ENCODE measurements around the gene MYBPC2. TPM values are rescaled to one million over a fixed set of nuclear protein-coding genes. Genes with fewer than 3 reads are reported as not detected.
"Not testable (repeated sequence)": the region's sequence is repeated elsewhere in the genome, so short reads cannot be mapped to it uniquely, and the experiment has no call there.

Gene MYBPC2
- polyA plus RNA-seq, 1 experiment: not detected

DNA sequence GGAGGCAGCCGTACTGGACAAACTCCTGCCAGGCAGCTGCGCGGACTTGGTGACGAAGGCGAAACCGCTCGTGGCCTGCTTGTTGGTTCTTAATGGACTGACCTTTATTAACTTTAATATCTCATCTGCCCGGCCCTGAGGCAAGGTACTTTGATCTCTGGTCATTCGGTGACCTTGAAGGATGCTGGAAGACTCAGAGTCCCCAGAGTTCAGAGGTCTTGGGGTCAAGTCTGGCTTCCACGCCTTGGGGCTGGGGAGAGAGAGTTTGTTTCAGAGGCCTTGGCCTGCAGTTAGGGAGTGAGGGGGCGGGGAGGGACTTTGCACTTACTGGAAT is 34.0 kb downstream of the MYBPC2 start:
- ChIA-PET POLR2A (no interaction called here), CTCF (interaction anchor here (0.7 to 7.8 kb wide), 5 partner anchors 8 to 110 kb away, joined by 3 to 82 read pairs (median 8); partner anchors contain the start of gene NAPSA)
- Histone ChIP-seq H3K4me3 (ENCODE audit: low read depth, low read length) (no peak overlapping the region), H3K27me3 (ENCODE audit: control insufficient read depth, insufficient read depth, low read length) (no peaks in the 10 kb centered on the region), H3K36me3 (ENCODE audit: control insufficient read depth, insufficient read depth, low read length) (no peaks in the 10 kb centered on the region)
- DNase-seq (ENCODE audit: low read depth): no peak
- TF ChIP-seq, protein P1, sequence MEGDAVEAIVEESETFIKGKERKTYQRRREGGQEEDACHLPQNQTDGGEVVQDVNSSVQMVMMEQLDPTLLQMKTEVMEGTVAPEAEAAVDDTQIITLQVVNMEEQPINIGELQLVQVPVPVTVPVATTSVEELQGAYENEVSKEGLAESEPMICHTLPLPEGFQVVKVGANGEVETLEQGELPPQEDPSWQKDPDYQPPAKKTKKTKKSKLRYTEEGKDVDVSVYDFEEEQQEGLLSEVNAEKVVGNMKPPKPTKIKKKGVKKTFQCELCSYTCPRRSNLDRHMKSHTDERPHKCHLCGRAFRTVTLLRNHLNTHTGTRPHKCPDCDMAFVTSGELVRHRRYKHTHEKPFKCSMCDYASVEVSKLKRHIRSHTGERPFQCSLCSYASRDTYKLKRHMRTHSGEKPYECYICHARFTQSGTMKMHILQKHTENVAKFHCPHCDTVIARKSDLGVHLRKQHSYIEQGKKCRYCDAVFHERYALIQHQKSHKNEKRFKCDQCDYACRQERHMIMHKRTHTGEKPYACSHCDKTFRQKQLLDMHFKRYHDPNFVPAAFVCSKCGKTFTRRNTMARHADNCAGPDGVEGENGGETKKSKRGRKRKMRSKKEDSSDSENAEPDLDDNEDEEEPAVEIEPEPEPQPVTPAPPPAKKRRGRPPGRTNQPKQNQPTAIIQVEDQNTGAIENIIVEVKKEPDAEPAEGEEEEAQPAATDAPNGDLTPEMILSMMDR (IDR thresholded peaks at IDR 0.05; ENCODE audit: insufficient read depth, low read depth, low read length): no peak

DNA sequence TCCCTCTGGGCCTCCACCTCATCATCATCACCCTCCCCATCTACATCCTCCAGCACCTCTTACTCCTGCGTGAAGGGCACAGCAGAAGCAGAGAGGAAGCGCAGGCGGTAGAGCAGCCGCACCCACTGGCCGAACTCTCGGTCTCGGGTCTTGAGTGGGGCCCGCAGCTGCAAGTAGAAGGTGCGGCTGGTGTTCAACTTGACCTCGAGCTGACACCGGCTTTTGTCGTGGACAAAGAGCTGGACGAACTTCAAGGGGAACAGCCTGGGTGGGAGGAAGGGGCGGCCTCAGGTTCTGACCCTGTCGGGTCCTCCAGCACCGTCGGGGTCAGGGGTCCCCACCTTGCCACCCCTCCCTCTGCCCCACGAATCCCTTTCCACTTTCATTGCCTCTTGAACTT is 34.9 kb downstream of the MYBPC2 start:
- H3K36me3 ChIP-seq (ENCODE audit: control insufficient read depth, insufficient read depth, low read length): no peaks in the 10 kb centered on the region
- no peak overlapping the region for H3K4me3 ChIP-seq (ENCODE audit: low read depth, low read length)
- ChIA-PET CTCF (interaction anchor here (0.9 to 7.8 kb wide), 2 partner anchors 99 to 111 kb away, joined by 3 to 79 read pairs; no protein-coding TSS in a partner anchor), POLR2A (no interaction called here)
- no peaks in the 10 kb centered on the region for H3K27me3 ChIP-seq (ENCODE audit: control insufficient read depth, insufficient read depth, low read length)
- TF ChIP-seq, protein P1 (IDR thresholded peaks at IDR 0.05; ENCODE audit: insufficient read depth, low read depth, low read length): no peak
- no peak for DNase-seq (ENCODE audit: low read depth)

DNA sequence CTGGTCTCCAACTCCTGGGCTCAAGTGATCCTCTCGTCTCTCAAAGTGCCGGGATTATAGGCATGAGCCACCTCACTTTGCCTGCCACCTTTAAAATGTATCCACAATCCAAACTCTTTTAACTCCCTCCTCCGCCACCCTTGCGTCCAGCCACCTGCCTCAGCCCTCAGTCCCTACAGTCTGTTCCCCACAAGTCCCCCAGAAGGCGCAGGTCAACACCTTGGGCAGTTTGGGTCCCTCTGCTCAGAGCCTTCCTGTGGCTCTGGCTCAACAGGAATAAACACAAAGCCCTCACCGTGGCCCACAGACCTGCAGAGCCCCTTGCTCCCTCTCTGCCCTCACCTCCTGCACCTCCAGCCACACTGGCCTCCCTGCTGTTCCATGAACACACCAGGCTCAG is 36.1 kb downstream of the MYBPC2 start:
- no peak for DNase-seq (ENCODE audit: low read depth)
- H3K4me3 ChIP-seq (ENCODE audit: low read depth, low read length): no peak overlapping the region
- TF ChIP-seq, protein P1 (IDR thresholded peaks at IDR 0.05; ENCODE audit: insufficient read depth, low read depth, low read length): no peak
- no peaks in the 10 kb centered on the region for H3K36me3 ChIP-seq (ENCODE audit: control insufficient read depth, insufficient read depth, low read length)
- H3K27me3 ChIP-seq (ENCODE audit: control insufficient read depth, insufficient read depth, low read length): no peaks in the 10 kb centered on the region
- POLR2A ChIA-PET: no interaction called here
- CTCF ChIA-PET: no interaction called here

DNA sequence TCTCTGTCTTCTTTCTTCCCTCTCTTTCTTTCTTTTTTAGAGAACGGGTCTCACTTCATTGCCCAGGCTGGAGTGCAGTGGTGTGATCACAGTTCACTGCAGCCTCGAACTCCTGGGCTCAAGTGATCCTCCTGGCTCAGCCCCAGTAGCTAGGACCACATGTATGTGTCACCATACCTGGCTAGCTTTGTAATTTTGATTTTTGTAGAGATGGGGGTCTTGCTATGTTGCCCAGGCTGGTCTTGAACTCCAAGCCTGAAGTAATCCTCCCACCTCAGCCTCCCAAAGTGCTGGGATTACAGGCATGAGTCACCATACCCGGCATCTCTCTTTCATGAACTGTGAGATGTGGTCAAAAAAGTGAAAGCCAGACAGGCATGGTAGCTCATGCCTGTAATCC is 40.6 kb downstream of the MYBPC2 start:
- CTCF ChIA-PET: interaction anchor here (1.0 to 1.5 kb wide), 3 partner anchors 13 to 310 kb away, joined by 4 to 6 read pairs (median 4); no protein-coding TSS in a partner anchor
- H3K4me3 ChIP-seq (ENCODE audit: low read depth, low read length); DNase-seq (ENCODE audit: low read depth); H3K27me3 ChIP-seq (ENCODE audit: control insufficient read depth, insufficient read depth, low read length); H3K36me3 ChIP-seq (ENCODE audit: control insufficient read depth, insufficient read depth, low read length); POLR2A ChIA-PET: not testable (repeated sequence)

DNA sequence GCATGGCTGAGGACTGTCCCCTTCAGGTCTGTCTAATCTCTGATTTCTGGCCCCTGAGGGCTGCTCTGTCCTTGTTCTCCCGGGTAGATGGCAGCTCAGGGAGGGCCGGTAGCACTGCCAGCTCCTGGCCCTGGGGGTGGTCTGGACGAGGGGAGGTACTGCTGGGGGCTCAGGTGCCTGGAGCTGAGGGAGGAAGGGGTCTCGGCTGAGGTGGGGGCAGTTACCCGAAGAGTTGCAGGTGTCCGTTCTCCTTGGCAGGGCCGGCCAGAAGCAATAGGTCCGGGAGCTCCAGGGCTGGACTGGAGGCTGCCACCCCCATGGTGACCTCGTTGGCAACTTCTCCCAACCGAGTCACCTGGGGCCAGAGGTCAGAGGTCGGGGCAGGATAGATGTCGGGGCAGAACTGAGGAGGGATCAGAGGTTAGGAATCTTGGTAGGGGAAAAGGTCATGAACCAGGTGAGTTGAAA is 42.4 kb downstream of the MYBPC2 start:
- TF ChIP-seq, protein P1 (IDR thresholded peaks at IDR 0.05; ENCODE audit: insufficient read depth, low read depth, low read length): no peak
- POLR2A ChIA-PET: no interaction called here
- no peak overlapping the region for H3K4me3 ChIP-seq (ENCODE audit: low read depth, low read length)
- H3K36me3 ChIP-seq (ENCODE audit: control insufficient read depth, insufficient read depth, low read length): peaks cover 13% of the 10 kb centered on the region
- DNase-seq (ENCODE audit: low read depth): no peak
- CTCF ChIA-PET: interaction anchor here (0.9 to 1.7 kb wide), 2 partner anchors 9 to 118 kb away, joined by 4 to 5 read pairs; no protein-coding TSS in a partner anchor
- no peaks in the 10 kb centered on the region for H3K27me3 ChIP-seq (ENCODE audit: control insufficient read depth, insufficient read depth, low read length)

DNA sequence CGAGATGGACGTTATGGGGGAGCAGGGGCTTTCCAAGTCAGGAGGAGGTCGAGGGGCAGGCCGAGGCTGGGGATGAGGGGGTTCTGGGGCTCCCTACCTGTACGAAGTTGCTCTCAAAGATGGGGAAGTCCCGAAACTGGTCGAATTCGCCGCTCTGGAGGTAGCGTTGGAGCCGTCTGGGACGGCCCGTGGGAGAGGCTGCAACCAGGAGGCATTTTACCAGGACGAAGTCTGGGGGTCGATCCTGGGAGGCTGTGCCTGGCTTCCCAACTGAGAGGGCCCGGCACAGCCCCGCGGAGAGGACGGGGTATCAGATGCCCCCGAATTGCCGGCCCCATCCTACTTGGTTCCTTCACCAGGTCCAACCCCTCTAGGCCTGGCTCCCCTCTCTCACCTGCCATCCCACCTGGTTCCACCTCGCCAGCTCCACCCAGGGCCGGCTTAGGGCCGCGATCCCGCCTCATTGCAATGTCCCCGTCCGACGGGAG is 43.1 kb downstream of the MYBPC2 start:
- H3K4me3 ChIP-seq (ENCODE audit: low read depth, low read length): peak overlapping the region; percentile 67
- TF ChIP-seq, protein P1 (IDR thresholded peaks at IDR 0.05; ENCODE audit: insufficient read depth, low read depth, low read length): no peak
- POLR2A ChIA-PET: no interaction called here
- peaks cover 16% of the 10 kb centered on the region for H3K36me3 ChIP-seq (ENCODE audit: control insufficient read depth, insufficient read depth, low read length)
- H3K27me3 ChIP-seq (ENCODE audit: control insufficient read depth, insufficient read depth, low read length): no peaks in the 10 kb centered on the region
- DNase-seq (ENCODE audit: low read depth): no peak
- CTCF ChIA-PET: interaction anchor here (1.7 kb wide), 1 partner anchor 119 kb away, joined by 4 read pairs; no protein-coding TSS in a partner anchor
